Measurements from ENCODE around the gene SPACA4.
"Not testable (repeated sequence)": the region's sequence is repeated elsewhere in the genome, so short reads cannot be mapped to it uniquely, and the experiment has no call there.

The SPACA4 gene

DNA sequence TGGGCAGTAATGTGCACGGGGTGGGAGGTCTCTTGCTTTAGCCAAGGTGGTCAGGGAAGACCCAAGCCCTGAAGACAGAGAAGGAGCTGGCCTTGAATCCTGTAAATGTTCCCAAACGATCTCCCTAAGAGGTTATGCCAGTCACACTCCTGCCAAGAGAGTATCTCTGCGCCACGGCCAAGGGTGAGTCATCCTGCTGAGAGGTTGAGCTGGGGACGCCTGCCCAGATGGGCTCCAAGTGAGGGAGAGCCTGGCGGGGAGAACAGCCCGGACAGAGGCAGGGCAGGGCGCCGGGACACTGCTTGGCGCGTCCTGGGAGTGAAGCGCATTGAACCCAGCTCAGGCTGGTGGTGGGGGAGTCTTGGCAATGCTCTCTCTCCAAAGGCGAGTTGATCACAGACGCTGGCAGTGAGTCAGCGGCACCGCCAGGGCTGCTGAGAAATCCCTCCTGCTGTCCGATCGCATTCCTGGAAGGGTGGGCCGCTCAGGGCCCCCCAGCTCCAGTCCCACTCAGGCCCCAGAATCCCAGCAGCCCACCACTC lies 38.1 kb upstream of the SPACA4 start:
- DNase-seq (ENCODE audit: low read depth) = no peak
- H3K4me3 ChIP-seq (ENCODE audit: low read depth, low read length) = no peak overlapping the region
- TF ChIP-seq, protein P1, sequence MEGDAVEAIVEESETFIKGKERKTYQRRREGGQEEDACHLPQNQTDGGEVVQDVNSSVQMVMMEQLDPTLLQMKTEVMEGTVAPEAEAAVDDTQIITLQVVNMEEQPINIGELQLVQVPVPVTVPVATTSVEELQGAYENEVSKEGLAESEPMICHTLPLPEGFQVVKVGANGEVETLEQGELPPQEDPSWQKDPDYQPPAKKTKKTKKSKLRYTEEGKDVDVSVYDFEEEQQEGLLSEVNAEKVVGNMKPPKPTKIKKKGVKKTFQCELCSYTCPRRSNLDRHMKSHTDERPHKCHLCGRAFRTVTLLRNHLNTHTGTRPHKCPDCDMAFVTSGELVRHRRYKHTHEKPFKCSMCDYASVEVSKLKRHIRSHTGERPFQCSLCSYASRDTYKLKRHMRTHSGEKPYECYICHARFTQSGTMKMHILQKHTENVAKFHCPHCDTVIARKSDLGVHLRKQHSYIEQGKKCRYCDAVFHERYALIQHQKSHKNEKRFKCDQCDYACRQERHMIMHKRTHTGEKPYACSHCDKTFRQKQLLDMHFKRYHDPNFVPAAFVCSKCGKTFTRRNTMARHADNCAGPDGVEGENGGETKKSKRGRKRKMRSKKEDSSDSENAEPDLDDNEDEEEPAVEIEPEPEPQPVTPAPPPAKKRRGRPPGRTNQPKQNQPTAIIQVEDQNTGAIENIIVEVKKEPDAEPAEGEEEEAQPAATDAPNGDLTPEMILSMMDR (IDR thresholded peaks at IDR 0.05; ENCODE audit: control insufficient read depth, extremely low read depth, insufficient read depth) = no peak

DNA sequence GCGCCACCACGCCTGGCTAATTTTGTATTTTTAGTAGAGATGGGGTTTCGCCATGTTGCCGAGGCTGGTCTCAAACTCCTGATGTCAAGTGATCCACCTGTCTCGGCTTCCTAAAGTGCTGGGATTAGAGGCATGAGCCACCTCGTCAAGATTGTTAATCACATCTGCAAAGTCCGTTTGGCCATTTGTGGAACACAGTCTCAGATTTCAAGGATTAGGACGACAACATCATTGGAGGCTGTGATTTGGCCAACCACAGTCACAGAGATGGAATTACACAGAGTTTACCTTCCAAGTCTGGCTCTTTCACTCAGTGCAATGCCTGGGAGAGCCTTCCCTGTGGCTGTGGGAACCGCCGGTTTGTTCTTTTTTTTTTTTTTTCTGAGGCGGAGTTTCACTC lies 36.7 kb upstream of the SPACA4 start:
- TF ChIP-seq, protein P1 (IDR thresholded peaks at IDR 0.05; ENCODE audit: control insufficient read depth, extremely low read depth, insufficient read depth) = no peak
- no peak overlapping the region for H3K4me3 ChIP-seq (ENCODE audit: low read depth, low read length)
- no peak for DNase-seq (ENCODE audit: low read depth)

DNA sequence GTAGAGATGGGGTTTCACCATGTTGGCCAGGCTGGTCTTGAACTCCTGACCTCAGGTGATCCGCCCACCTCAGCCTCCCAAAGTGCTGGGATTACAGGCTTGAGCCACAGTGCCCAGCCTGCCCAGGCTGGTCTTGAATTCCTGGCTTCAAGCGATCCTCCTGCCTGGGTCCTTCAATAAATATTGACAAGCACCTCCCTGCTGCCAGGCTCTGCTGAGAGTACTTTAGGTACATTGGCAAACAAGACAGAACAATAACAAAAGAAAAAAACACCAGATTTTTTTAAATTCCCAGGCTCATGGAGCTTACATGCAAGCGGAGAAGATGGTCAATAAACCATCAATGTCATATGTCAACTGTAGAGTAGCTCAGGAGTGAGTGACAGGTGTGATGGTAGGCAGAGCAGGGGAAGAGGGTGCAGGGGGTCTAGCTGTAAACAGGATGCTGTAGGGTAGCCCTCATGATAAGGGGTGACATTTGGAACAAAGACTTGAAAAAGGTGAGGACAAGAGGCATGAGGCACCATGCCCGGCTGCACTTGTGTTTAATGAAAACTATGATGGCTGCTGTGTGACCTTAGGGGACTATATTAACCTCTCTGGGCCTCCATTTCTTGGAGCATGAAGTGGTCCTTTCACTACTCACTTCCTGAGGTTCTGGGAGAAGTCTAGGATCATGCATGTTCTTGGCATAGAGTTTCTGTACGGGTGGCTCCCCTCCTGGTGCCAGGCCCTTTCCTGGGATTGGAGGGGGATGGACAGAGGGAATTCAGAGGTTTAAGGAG lies 35.0 kb upstream of the SPACA4 start:
- TF ChIP-seq, protein P1 (IDR thresholded peaks at IDR 0.05; ENCODE audit: control insufficient read depth, extremely low read depth, insufficient read depth) = no peak
- DNase-seq (ENCODE audit: low read depth) = peak; percentile 92
- no peak overlapping the region for H3K4me3 ChIP-seq (ENCODE audit: low read depth, low read length)

- no peak for DNase-seq (ENCODE audit: low read depth)
- no peak overlapping the region for H3K4me3 ChIP-seq (ENCODE audit: low read depth, low read length)
- TF ChIP-seq, protein P1 (IDR thresholded peaks at IDR 0.05; ENCODE audit: control insufficient read depth, extremely low read depth, insufficient read depth) = no peak
Measured at GRCh38 chr19:48573163-48573505, 33.4 kb upstream of the SPACA4 start.

DNA sequence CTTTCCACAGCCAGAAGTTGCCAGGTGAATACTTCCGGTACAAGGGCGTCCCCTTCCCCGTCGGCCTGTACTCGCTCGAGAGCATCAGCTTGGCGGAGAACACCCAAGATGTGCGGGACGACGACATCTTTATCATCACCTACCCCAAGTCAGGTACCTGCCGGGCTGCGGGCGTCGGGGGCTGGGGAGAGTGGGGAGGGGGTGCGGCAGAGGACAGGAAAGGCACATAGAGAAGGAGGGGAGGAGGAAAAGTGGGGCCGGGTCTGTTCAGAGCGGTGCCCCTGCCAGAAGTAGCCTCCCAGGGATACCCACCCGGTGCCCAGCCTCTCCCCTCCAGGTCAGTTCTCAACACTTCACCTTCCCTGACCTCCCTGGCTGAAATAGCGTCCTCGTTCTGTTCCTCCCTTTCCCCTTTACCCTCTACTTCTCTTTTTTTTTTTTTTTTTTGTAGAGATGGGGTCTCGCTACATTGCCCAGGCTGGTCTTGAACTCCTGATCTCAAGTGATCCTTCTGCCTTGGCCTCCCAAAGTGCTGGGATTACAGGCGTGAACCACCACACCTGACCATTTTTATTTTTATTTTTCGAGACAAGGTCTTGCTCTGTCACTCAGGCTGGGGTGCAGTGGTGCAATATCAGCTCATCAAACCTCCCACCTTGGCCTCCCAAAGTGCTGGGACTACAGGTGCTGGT lies 30.5 kb upstream of the SPACA4 start:
- TF ChIP-seq, protein P1 (IDR thresholded peaks at IDR 0.05; ENCODE audit: control insufficient read depth, extremely low read depth, insufficient read depth) = no peak
- no peak overlapping the region for H3K4me3 ChIP-seq (ENCODE audit: low read depth, low read length)
- DNase-seq (ENCODE audit: low read depth) = no peak

DNA sequence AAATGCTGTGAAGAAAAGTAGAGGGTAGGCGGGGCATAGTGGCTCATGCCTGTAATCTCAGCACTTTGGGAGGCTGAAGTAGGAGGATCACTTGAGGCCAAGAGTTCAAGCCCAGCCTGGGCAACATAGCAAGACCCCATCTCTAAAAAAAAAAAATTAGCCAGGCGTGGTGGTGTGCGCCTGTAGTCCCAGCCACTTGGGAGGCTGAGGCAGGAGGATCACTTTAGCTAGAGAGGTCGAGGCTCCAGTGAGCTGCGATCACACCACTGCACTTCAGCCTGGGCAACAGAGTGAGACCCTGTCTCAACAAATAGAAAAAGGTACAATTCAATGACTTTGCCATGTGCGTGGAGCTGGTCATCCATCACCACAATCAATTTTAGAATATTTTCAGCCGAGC lies 28.6 kb upstream of the SPACA4 start:
- not testable (repeated sequence) for H3K4me3 ChIP-seq (ENCODE audit: low read depth, low read length); DNase-seq (ENCODE audit: low read depth)

GRCh38 chr19:48578891-48579290 lies 27.7 kb upstream of the SPACA4 start:
- TF ChIP-seq, protein P1 (IDR thresholded peaks at IDR 0.05; ENCODE audit: control insufficient read depth, extremely low read depth, insufficient read depth) = no peak
- no peak for DNase-seq (ENCODE audit: low read depth)
- no peak overlapping the region for H3K4me3 ChIP-seq (ENCODE audit: low read depth, low read length)
